ENCODE data around the gene RNF39.
"Not testable (repeated sequence)": the region's sequence is repeated elsewhere in the genome, so short reads cannot be mapped to it uniquely, and the experiment has no call there.

DNA sequence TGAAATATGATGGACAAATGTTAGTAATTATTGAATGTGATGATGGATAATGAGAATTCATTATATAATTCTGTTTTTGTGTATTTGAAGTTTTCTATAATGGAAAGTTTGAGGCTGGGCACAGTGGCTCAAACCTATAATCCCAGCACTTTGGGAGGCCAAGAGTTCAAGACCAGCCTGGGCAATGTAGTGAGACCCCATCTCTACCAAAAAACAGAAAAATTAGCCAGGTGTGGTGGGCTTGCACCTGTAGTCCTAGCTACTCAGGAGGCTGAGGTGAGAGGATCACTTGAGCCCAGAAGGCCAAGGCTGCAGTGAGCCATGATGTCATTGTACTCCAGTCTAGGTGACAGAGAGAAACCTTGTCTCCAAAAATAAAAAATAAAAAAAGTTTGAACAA, 52.9 kb downstream of the RNF39 start:
- not testable (repeated sequence) for TF ChIP-seq POLR2A, POLR2AphosphoS5 (IDR thresholded peaks at IDR 0.05; ENCODE audit: low read depth, low read length)

All from GM12892 (cell line).